A673 (cell line): ENCODE results near the gene PLIN5.

ENCODE experiments used
- CTCF ChIP-seq: fragments of 300-800, 200-600 bp; sonication (generic); conservative IDR thresholded peaks from 2 replicates; pipeline ENCODE4 v1.5.1; 2017; ENCODE audit warnings: low read depth, mild to moderate bottlenecking, antibody characterized with exemption, low read length, moderate library complexity, mixed read lengths
- EZH2 ChIP-seq: fragments of 200-600 bp; sonication (generic); IDR thresholded peaks from 2 replicates; pipeline ENCODE4 v1.6.1; 2017; ENCODE audit warnings: borderline replicate concordance, low read depth, mild to moderate bottlenecking, mixed read lengths, antibody characterized with exemption, low read length; ENCODE audit not compliant: poor library complexity, severe bottlenecking

GRCh38 chr19:4519521-4520277 is 15.3 kb downstream of the PLIN5 start:
- no peak for TF ChIP-seq CTCF
- no peak for TF ChIP-seq EZH2
